ENCODE results near the gene RIC8B. TPM values are rescaled to one million over a fixed set of nuclear protein-coding genes. Genes with fewer than 3 reads are reported as not detected.

Gene RIC8B
- total RNA-seq, 1 experiment from 2014 or later, result 29.0 TPM

DNA sequence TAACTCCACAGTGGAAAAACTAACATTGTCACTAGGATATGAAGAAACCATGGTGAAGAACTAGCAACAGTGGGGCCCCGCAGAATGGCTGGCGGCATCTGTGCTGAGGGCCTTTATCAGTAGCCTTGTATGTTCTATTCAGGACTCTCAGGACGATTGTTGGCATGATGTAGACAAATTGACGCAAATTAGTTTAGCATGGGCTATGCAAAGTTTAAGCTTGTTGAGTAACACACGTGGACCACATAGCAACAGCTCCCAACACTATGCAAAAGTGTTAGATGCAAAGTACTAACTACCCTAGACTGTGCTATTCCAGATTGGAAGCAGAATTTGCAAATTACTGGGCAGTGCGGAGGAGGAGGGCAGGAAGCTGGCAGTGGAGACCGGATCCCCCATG lies 143.0 kb downstream of the RIC8B start:
- H2AK5ac ChIP-seq (ENCODE audit: insufficient read length, low read length), result no peak overlapping the region
- no peaks in the 10 kb centered on the region for H3K27me3 ChIP-seq (ENCODE audit: insufficient read depth, low read length)
- H3K9me3 ChIP-seq (ENCODE audit: control insufficient read depth, low read depth, low read length), result no peaks in the 10 kb centered on the region
- H2AFZ ChIP-seq (ENCODE audit: low read length), result no peak overlapping the region
- H4K20me1 ChIP-seq (ENCODE audit: control insufficient read depth, insufficient read depth, insufficient read length), result no peaks in the 10 kb centered on the region
- Mint-ChIP-seq H3K4me1 (peaks cover 30 to 31% of the 10 kb centered on the region in 2 experiments), H3K4me3 (no peak overlapping the region), H3K27ac (no peak overlapping the region), H3K27me3 (ENCODE audit: low read depth) (peaks cover 2% of the 10 kb centered on the region), H3K9me3 (no peaks in the 10 kb centered on the region), H3K36me3 (ENCODE audit: insufficient read depth in 1 of 3, low read depth in 3 of 3) (no peaks in the 10 kb centered on the region)
- TF ChIP-seq, protein P1, sequence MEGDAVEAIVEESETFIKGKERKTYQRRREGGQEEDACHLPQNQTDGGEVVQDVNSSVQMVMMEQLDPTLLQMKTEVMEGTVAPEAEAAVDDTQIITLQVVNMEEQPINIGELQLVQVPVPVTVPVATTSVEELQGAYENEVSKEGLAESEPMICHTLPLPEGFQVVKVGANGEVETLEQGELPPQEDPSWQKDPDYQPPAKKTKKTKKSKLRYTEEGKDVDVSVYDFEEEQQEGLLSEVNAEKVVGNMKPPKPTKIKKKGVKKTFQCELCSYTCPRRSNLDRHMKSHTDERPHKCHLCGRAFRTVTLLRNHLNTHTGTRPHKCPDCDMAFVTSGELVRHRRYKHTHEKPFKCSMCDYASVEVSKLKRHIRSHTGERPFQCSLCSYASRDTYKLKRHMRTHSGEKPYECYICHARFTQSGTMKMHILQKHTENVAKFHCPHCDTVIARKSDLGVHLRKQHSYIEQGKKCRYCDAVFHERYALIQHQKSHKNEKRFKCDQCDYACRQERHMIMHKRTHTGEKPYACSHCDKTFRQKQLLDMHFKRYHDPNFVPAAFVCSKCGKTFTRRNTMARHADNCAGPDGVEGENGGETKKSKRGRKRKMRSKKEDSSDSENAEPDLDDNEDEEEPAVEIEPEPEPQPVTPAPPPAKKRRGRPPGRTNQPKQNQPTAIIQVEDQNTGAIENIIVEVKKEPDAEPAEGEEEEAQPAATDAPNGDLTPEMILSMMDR (conservative IDR thresholded peaks at IDR 0.05), result no peak
- H2BK20ac ChIP-seq (ENCODE audit: low read depth, low read length, poor library complexity, severe bottlenecking), result no peak overlapping the region
- H2BK12ac ChIP-seq (ENCODE audit: insufficient read length, low read depth, low read length), result no peak overlapping the region
- no peak overlapping the region for H3K56ac ChIP-seq (ENCODE audit: insufficient read length, low read depth, low read length)
- no peak overlapping the region for H2BK5ac ChIP-seq (ENCODE audit: insufficient read length, low read length)
- no peaks in the 10 kb centered on the region; the same call in 1 of the 2 replicates for H3K4me1 ChIP-seq (ENCODE audit: insufficient read depth, low read length)
- no peak overlapping the region for H3K14ac ChIP-seq (ENCODE audit: insufficient read depth, low read length)
- H4K91ac ChIP-seq (ENCODE audit: insufficient read length, low read depth, low read length), result no peak overlapping the region
- no peaks in the 10 kb centered on the region for H3K79me1 ChIP-seq (ENCODE audit: insufficient read depth, low read depth, low read length, poor library complexity, severe bottlenecking)
- H2BK120ac ChIP-seq (ENCODE audit: low read depth, low read length, poor library complexity, severe bottlenecking), result no peak overlapping the region
- no peak overlapping the region for H3K23ac ChIP-seq (ENCODE audit: insufficient read length, low read depth, low read length)
- H3K4ac ChIP-seq (ENCODE audit: low read depth, low read length), result no peak overlapping the region
- DNase-seq, result no peak
- no peaks in the 10 kb centered on the region for H3K79me2 ChIP-seq (ENCODE audit: insufficient read depth, low read length)
- no CpG with 5 or more reads among the region's 7 CpGs for WGBS (ENCODE audit: extremely low coverage, insufficient read length, low lambda C conversion rate)
- H3K4me2 ChIP-seq (ENCODE audit: insufficient read depth, insufficient read length, low read length), result no peak overlapping the region
- no peak overlapping the region for H4K8ac ChIP-seq (replicated peaks; ENCODE audit: insufficient read length, low read depth, low read length)
- H4K5ac ChIP-seq (ENCODE audit: insufficient read length, low read depth, low read length), result no peak overlapping the region
- H3K23me2 ChIP-seq (ENCODE audit: insufficient read length, low read depth, low read length, poor library complexity, severe bottlenecking), result no peaks in the 10 kb centered on the region
- H3K18ac ChIP-seq (ENCODE audit: insufficient read length, low read depth, low read length), result no peak overlapping the region
- no peak overlapping the region for H3K27ac ChIP-seq (ENCODE audit: insufficient read length, low read depth, low read length)
- H3T11ph ChIP-seq (ENCODE audit: low read length), result no peak overlapping the region
- no peak overlapping the region for H3K9ac ChIP-seq (ENCODE audit: extremely low read depth, insufficient read length, low read length)
- no peak overlapping the region for H2BK15ac ChIP-seq (ENCODE audit: low read depth, low read length)

Data from H9 (cell line).